IMR-90 (cell line): ENCODE data around the gene FOXP1. TPM values are rescaled to one million over a fixed set of nuclear protein-coding genes. Genes with fewer than 3 reads are reported as not detected.

Experiments
- ATAC-seq: fragments of 200-7000 bp; cut with Tn5 transposase; 2 replicates; pipeline ENCODE4 v1.9.1; 2020; ENCODE audit warnings: low read depth, mild to moderate bottlenecking, moderate library complexity
- BruUV-seq: library from RNA; stranded (reverse); fragments of 400-500 nt; replicated peaks from 2 replicates; lab custom pipeline; 2021; lab: Mats Ljungman, UMichigan
- CTCF ChIA-PET: fragments of 300-600 bp; formaldehyde crosslinking; extraction: SDS; loops from one replicate; lab custom pipeline; 2021; ENCODE audit warnings: antibody characterized with exemption; lab: Yijun Ruan, JAX
- POLR2A ChIA-PET: fragments of 300-600 bp; sonication (Branson Sonifier 250); formaldehyde crosslinking; loops from one replicate; lab custom pipeline; 2022; ENCODE audit warnings: antibody characterized with exemption; ENCODE audit not compliant: unreplicated experiment; lab: Charles Lee
- DNase-seq: peaks from one replicate; pipeline ENCODE4 v3.0.0; 2013
- H2AFZ ChIP-seq: replicated peaks from 2 replicates; pipeline ENCODE3; 2013; ENCODE audit warnings: low read length, mild to moderate bottlenecking; ENCODE audit not compliant: poor library complexity
- H2AK5ac ChIP-seq: 2 replicates; pipeline ENCODE4 v1.6.1; 2013; ENCODE audit warnings: low read depth, low read length, inconsistent platforms
- H2AK9ac ChIP-seq: replicated peaks from 2 replicates; pipeline ENCODE3; 2013; ENCODE audit warnings: mild to moderate bottlenecking, low read depth, low read length, moderate library complexity; ENCODE audit not compliant: poor library complexity
- H2BK120ac ChIP-seq: 2 replicates; pipeline ENCODE4 v1.6.1; 2013; ENCODE audit warnings: low read depth, low read length, inconsistent platforms
- H2BK15ac ChIP-seq: 3 replicates; pipeline ENCODE4 v1.6.1; 2013; ENCODE audit warnings: low read depth, low read length, inconsistent platforms
- H2BK20ac ChIP-seq: 2 replicates; pipeline ENCODE4 v1.6.1; 2013; ENCODE audit warnings: low read depth, mild to moderate bottlenecking, inconsistent platforms, low read length, moderate library complexity
- H2BK5ac ChIP-seq: 2 replicates; pipeline ENCODE4 v1.6.1; 2013; ENCODE audit warnings: mild to moderate bottlenecking, low read depth, low read length, inconsistent platforms; ENCODE audit not compliant: poor library complexity, severe bottlenecking
- H3K14ac ChIP-seq: replicated peaks from 2 replicates; pipeline ENCODE4 v1.6.1; 2013; ENCODE audit warnings: low read depth, low read length, inconsistent platforms
- H3K18ac ChIP-seq: 2 replicates; pipeline ENCODE4 v1.6.1; 2013; ENCODE audit warnings: low read depth, low read length, control low read depth
- H3K23ac ChIP-seq: 2 replicates; pipeline ENCODE4 v1.6.1; 2013; ENCODE audit warnings: low read depth, low read length, inconsistent platforms
- H3K27ac ChIP-seq: 2 replicates; pipeline ENCODE4 v1.5.1; 2013; ENCODE audit warnings: mild to moderate bottlenecking, control low read depth, low read length; ENCODE audit not compliant: insufficient read depth
- H3K27me3 ChIP-seq: 2 replicates; pipeline ENCODE4 v1.6.1; 2013; ENCODE audit warnings: low read length; ENCODE audit not compliant: control insufficient read depth, insufficient read depth
- H3K36me3 ChIP-seq: 2 replicates; pipeline ENCODE4 v1.6.1; 2013; ENCODE audit warnings: low read length, mixed read lengths; ENCODE audit not compliant: control insufficient read depth, insufficient read depth
- H3K4ac ChIP-seq: 2 replicates; pipeline ENCODE4 v1.6.1; 2013; ENCODE audit warnings: low read depth, low read length, inconsistent platforms
- H3K4me1 ChIP-seq: 2 replicates; pipeline ENCODE4 v1.6.1; 2013; ENCODE audit warnings: low read length, mixed read lengths; ENCODE audit not compliant: control insufficient read depth, insufficient read depth
- H3K4me2 ChIP-seq: 2 replicates; pipeline ENCODE4 v1.6.1; 2013; ENCODE audit warnings: low read depth, mild to moderate bottlenecking, control low read depth, low read length, moderate library complexity
- H3K4me3 ChIP-seq: 2 replicates; pipeline ENCODE4 v1.5.1; 2013; ENCODE audit warnings: low read depth, mild to moderate bottlenecking, control low read depth, low read length, moderate library complexity; ENCODE audit not compliant: insufficient read depth
- H3K56ac ChIP-seq: 2 replicates; pipeline ENCODE4 v1.6.1; 2013; ENCODE audit warnings: low read length, inconsistent platforms; ENCODE audit not compliant: insufficient read depth; ENCODE audit errors: extremely low read depth
- H3K79me1 ChIP-seq, 2 experiments: 2 replicates each; pipeline ENCODE4 v1.6.1; 2013; ENCODE audit warnings: low read length in 2 of 2, inconsistent platforms in 1 of 2, low read depth in 1 of 2
- H3K9ac ChIP-seq: 2 replicates; pipeline ENCODE4 v1.6.1; 2013; ENCODE audit warnings: low read depth, low read length, control low read depth
- H3K9me1 ChIP-seq: 2 replicates; pipeline ENCODE4 v1.6.1; 2013; ENCODE audit warnings: low read length, inconsistent platforms; ENCODE audit not compliant: insufficient read depth
- H3K9me3 ChIP-seq: 2 replicates; pipeline ENCODE4 v1.6.1; 2013; ENCODE audit warnings: low read length; ENCODE audit not compliant: control insufficient read depth, insufficient read depth
- H4K20me1 ChIP-seq: 2 replicates; pipeline ENCODE4 v1.6.1; 2013; ENCODE audit warnings: low read length, inconsistent platforms; ENCODE audit not compliant: insufficient read depth
- H4K5ac ChIP-seq: 2 replicates; pipeline ENCODE4 v1.6.1; 2013; ENCODE audit warnings: mild to moderate bottlenecking, low read depth, low read length, control low read depth
- H4K8ac ChIP-seq, 2 experiments: 2 replicates each; pipeline ENCODE4 v1.6.1; 2013; ENCODE audit warnings: low read depth in 2 of 2, low read length in 2 of 2, control low read depth in 1 of 2, inconsistent platforms in 1 of 2
- H4K91ac ChIP-seq: 2 replicates; pipeline ENCODE4 v1.6.1; 2013; ENCODE audit warnings: low read depth, low read length, inconsistent platforms; ENCODE audit not compliant: insufficient read depth
- RFX5 ChIP-seq: IDR thresholded peaks from 2 replicates; pipeline ENCODE4 v1.8.0; 2012; ENCODE audit warnings: low read depth, mild to moderate bottlenecking, low read length, moderate library complexity
- WGBS, 2 experiments: methylation state at CpG; one replicate each; pipeline versions ENCODE4 v1.1.5 to v1.1.7; 2013; ENCODE audit warnings: missing lambda C conversion rate in 2 of 2; ENCODE audit not compliant: insufficient read length in 1 of 2; ENCODE audit errors: extremely low coverage in 2 of 2; 5-methylcytosine and 5-hydroxymethylcytosine counted together
- dilution Hi-C: fragments of 300-500 bp; cut with HindIII; formaldehyde crosslinking; loops from one replicate; pipeline ENCODE4 v1.14.3; 2018; ENCODE audit warnings: low sequenced_read_pairs; ENCODE audit not compliant: unreplicated experiment
- in situ Hi-C: fragments of 300-500 bp; cut with MboI; formaldehyde crosslinking; loops from 3 replicates; pipeline ENCODE4 v1.14.3; 2019; ENCODE audit warnings: low sequenced_read_pairs, inconsistent platforms, mixed read lengths
- intact Hi-C: fragments of 100-400 bp; cut with micrococcal nuclease; formaldehyde crosslinking; loops from 2 replicates; pipeline ENCODE4 v1.10.0; 2022
- polyA plus RNA-seq, 3 experiments: library from polyadenylated mRNA; depleted of rRNA; stranded (reverse); fragments of >200 nt; gene quantifications; 2 replicates each; pipeline ENCODE4 v1.2.3, GENCODE V29; 2012; ENCODE audit warnings: low replicate concordance in 1 of 3
- total RNA-seq: library from RNA; depleted of rRNA; stranded (reverse); fragments of >200 nt; gene quantifications from 2 replicates; pipeline ENCODE4 v1.2.3, GENCODE V29; 2012

Gene FOXP1
- total and polyA plus RNA-seq, 2 of the 4 experiments (the other 2 are of a cell fraction), result 37.0 to 132 TPM

GRCh38 chr3:71378509-71378908 is 205.0 kb downstream of the FOXP1 start:
- Histone ChIP-seq H3K4ac (no peak overlapping the region), H3K4me3 (no peak overlapping the region), H3K27me3 (no peaks in the 10 kb centered on the region), H2AK5ac (no peak overlapping the region), H4K8ac (no peak overlapping the region), H3K9ac (no peak overlapping the region), H3K9me3 (no peaks in the 10 kb centered on the region), H2BK15ac (no peak overlapping the region), H3K14ac (no peak overlapping the region), H2BK5ac (no peak overlapping the region), H3K56ac (no peak overlapping the region), H2BK120ac (no peak overlapping the region), H2BK20ac (no peak overlapping the region), H4K91ac (no peak overlapping the region), H3K9me1 (peaks cover 4% of the 10 kb centered on the region; the same call in 1 of the 2 replicates), H3K79me1 (peaks cover 3 to 6% of the 10 kb centered on the region in 2 experiments; a peak in 1 of 4 replicates), H3K23ac (no peak overlapping the region), H4K5ac (no peak overlapping the region), H2AK9ac (no peak overlapping the region), H2AFZ (no peak overlapping the region), H3K36me3 (no peaks in the 10 kb centered on the region), H3K4me2 (no peak overlapping the region), H4K20me1 (no peaks in the 10 kb centered on the region), H3K18ac (no peak overlapping the region), H3K4me1 (peaks cover 2% of the 10 kb centered on the region; the same call in 1 of the 2 replicates), H3K27ac (no peak overlapping the region)
- dilution Hi-C loops (no loop called here), in situ Hi-C loops (no loop called here), intact Hi-C loops (no loop called here)
- ChIA-PET CTCF (interaction anchor here (0.7 kb wide), 1 partner anchor 22 kb away, joined by 3 read pairs; no protein-coding TSS in a partner anchor), POLR2A (no interaction called here)
- TF ChIP-seq RFX5, result no peak
- DNase-seq (no peak), ATAC-seq (no peak)
- BruUV-seq, result no TSS peak
- no CpG with 5 or more reads among the region's 1 CpG for WGBS, 2 experiments
